Small intestine (tissue), 7 donors: Measurements from ENCODE around the gene KHDRBS2. TPM values are rescaled to one million over a fixed set of nuclear protein-coding genes. Genes with fewer than 3 reads are reported as not detected.
A peak's percentile ranks its signal among the peaks of the same experiment; 100 is the strongest.
"Not testable (repeated sequence)": the region's sequence is repeated elsewhere in the genome, so short reads cannot be mapped to it uniquely, and the experiment has no call there.

ENCODE experiments used
- DNase-seq, 2 donors: peaks; one replicate each; pipeline versions ENCODE4 v3.0.0 to v3.0.0-alpha.2; 2013
- FAIRE-seq: peaks from 2 replicates; lab custom pipeline; 2012; peaks lifted over from hg19 to GRCh38; lab: Jason Lieb, UNC
- H3K27ac ChIP-seq, 3 donors: one replicate each; pipeline ENCODE4 v1.5.1; 2013; ENCODE audit warnings: low read length in 2 of 3, mild to moderate bottlenecking in 2 of 3, control low read depth in 1 of 3, inconsistent platforms in 1 of 3, low read depth in 1 of 3, moderate library complexity in 1 of 3
- H3K27me3 ChIP-seq, 3 donors: one replicate each; pipeline ENCODE4 v1.6.1; 2013; ENCODE audit warnings: low read length in 3 of 3, inconsistent platforms in 1 of 3; ENCODE audit not compliant: control insufficient read depth in 3 of 3, insufficient read depth in 3 of 3
- H3K36me3 ChIP-seq, 3 donors: one replicate each; pipeline ENCODE4 v1.6.1; 2013; ENCODE audit warnings: low read length in 3 of 3, inconsistent platforms in 1 of 3, low read depth in 1 of 3, mild to moderate bottlenecking in 1 of 3, moderate library complexity in 1 of 3; ENCODE audit not compliant: control insufficient read depth in 3 of 3, insufficient read depth in 2 of 3
- H3K4me1 ChIP-seq, 3 donors: one replicate each; pipeline ENCODE4 v1.6.1; 2013; ENCODE audit warnings: low read length in 2 of 3, inconsistent platforms in 1 of 3, low read depth in 1 of 3, mild to moderate bottlenecking in 1 of 3, moderate library complexity in 1 of 3; ENCODE audit not compliant: control insufficient read depth in 3 of 3, insufficient read depth in 2 of 3
- H3K4me3 ChIP-seq, 3 donors: one replicate each; pipeline ENCODE4 v1.5.1; 2013; ENCODE audit warnings: low read length in 3 of 3, control low read depth in 1 of 3, inconsistent platforms in 1 of 3, low read depth in 1 of 3, mild to moderate bottlenecking in 1 of 3, moderate library complexity in 1 of 3
- H3K9me3 ChIP-seq, 2 donors: one replicate each; pipeline ENCODE4 v1.6.1; 2013; ENCODE audit warnings: low read depth in 1 of 2, low read length in 1 of 2; ENCODE audit not compliant: control insufficient read depth in 2 of 2, insufficient read depth in 1 of 2
- WGBS, 3 donors: extraction: QIAGEN DNeasy Blood & Tissue Kit; methylation state at CpG; one replicate each; pipeline ENCODE4 v1.1.7; 2013; 5-methylcytosine and 5-hydroxymethylcytosine counted together
- polyA plus RNA-seq, 4 donors: library from polyadenylated mRNA; stranded (reverse) in 3 of 4; unstranded in 1 of 4; fragments of 200-250 nt in 3 of 4; fragments of 120-200 nt in 1 of 4; gene quantifications; one replicate each; pipeline versions ENCODE4 v1.2.1 to v1.2.3, GENCODE V29; 2013
- donor health status: healthy with polysubstance abuse.
- donor health status: control.
- donor health status: control.
- donor health status: Bipolar disorder and iron deficiency.
- donor health status: healthy.

The KHDRBS2 gene
- polyA plus RNA-seq, 4 donors, result 0.19 to 9.0 TPM; not detected in 2

- no peak overlapping the region for H3K27ac ChIP-seq
- H3K4me3 ChIP-seq, result no peak overlapping the region
- H3K36me3 ChIP-seq, result no peaks in the 10 kb centered on the region
- no peaks in the 10 kb centered on the region for H3K4me1 ChIP-seq
- no peaks in the 10 kb centered on the region for H3K9me3 ChIP-seq
- DNase-seq (peak; percentile 0 to 61), FAIRE-seq (no peak)
- 8 to 17% (median 14%) methylated on average over 1 of the region's 1 CpG for WGBS, 3 donors
- H3K27me3 ChIP-seq, result no peaks in the 10 kb centered on the region
Measured at GRCh38 chr6:61809004-61809595, 476.9 kb downstream of the KHDRBS2 start.

GRCh38 chr6:61787998-61788397, 498.0 kb downstream of the KHDRBS2 start:
- Histone ChIP-seq H3K9me3 (no peaks in the 10 kb centered on the region), H3K27ac (no peak overlapping the region), H3K4me1 (no peaks in the 10 kb centered on the region), H3K36me3 (no peaks in the 10 kb centered on the region), H3K27me3 (no peaks in the 10 kb centered on the region), H3K4me3 (no peak overlapping the region)
- FAIRE-seq, result no peak
- 79 to 82% (median 80%) methylated on average over 1 of the region's 1 CpG for WGBS, 3 donors
- peak in 1 of 2 donors; percentile 18 for DNase-seq

GRCh38 chr6:61769446-61769845, 516.6 kb downstream of the KHDRBS2 start:
- WGBS, 3 donors, result 86 to 94% (median 90%) methylated on average over 11 of the region's 11 CpGs
- not testable (repeated sequence) for FAIRE-seq

GRCh38 chr6:61755739-61756138, 530.3 kb downstream of the KHDRBS2 start:
- FAIRE-seq (no peak), DNase-seq (no peak)
- Histone ChIP-seq H3K27me3 (no peaks in the 10 kb centered on the region), H3K9me3 (no peaks in the 10 kb centered on the region), H3K4me3 (no peak overlapping the region), H3K36me3 (no peaks in the 10 kb centered on the region), H3K4me1 (no peaks in the 10 kb centered on the region), H3K27ac (no peak overlapping the region)
- WGBS, 3 donors, result 56 to 77% (median 63%) methylated on average over 1 of the region's 1 CpG

More at GRCh38 chr6:61769446-61769845, 516.6 kb downstream of the KHDRBS2 start:
- not testable (repeated sequence) for H3K27me3 ChIP-seq, DNase-seq, H3K9me3 ChIP-seq, H3K27ac ChIP-seq, H3K4me1 ChIP-seq, H3K36me3 ChIP-seq, H3K4me3 ChIP-seq

- Histone ChIP-seq H3K36me3 (no peaks in the 10 kb centered on the region), H3K9me3 (no peaks in the 10 kb centered on the region), H3K4me3 (no peak overlapping the region), H3K27ac (no peak overlapping the region), H3K4me1 (no peaks in the 10 kb centered on the region), H3K27me3 (no peaks in the 10 kb centered on the region)
- FAIRE-seq, result no peak
- no peak for DNase-seq
- WGBS, 3 donors, result 69 to 84% (median 77%) methylated on average over 3 of the region's 3 CpGs
Measured at GRCh38 chr6:61751986-61752385, 534.0 kb downstream of the KHDRBS2 start.

GRCh38 chr6:61745994-61746393, 540.0 kb downstream of the KHDRBS2 start:
- no peak overlapping the region for H3K4me3 ChIP-seq
- no peak for DNase-seq
- H3K27me3 ChIP-seq, result no peaks in the 10 kb centered on the region
- no peaks in the 10 kb centered on the region for H3K36me3 ChIP-seq
- H3K4me1 ChIP-seq, result no peaks in the 10 kb centered on the region
- no peaks in the 10 kb centered on the region for H3K9me3 ChIP-seq
- WGBS, 3 donors, result 81 to 86% (median 81%) methylated on average over 5 of the region's 5 CpGs
- no peak overlapping the region for H3K27ac ChIP-seq
- no peak for FAIRE-seq

GRCh38 chr6:61711849-61712248, 574.2 kb downstream of the KHDRBS2 start:
- FAIRE-seq, result no peak
- H3K9me3 ChIP-seq, result no peaks in the 10 kb centered on the region
- WGBS, 3 donors, result 87 to 95% (median 94%) methylated on average over 3 of the region's 3 CpGs
- no peak overlapping the region for H3K4me3 ChIP-seq
- H3K27ac ChIP-seq, result no peak overlapping the region
- H3K4me1 ChIP-seq, result no peaks in the 10 kb centered on the region
- H3K36me3 ChIP-seq, result no peaks in the 10 kb centered on the region
- H3K27me3 ChIP-seq, result no peaks in the 10 kb centered on the region
- no peak for DNase-seq

GRCh38 chr6:61688165-61688564, 597.9 kb downstream of the KHDRBS2 start:
- no peak overlapping the region for H3K4me3 ChIP-seq
- H3K9me3 ChIP-seq, result no peaks in the 10 kb centered on the region
- 88 to 93% (median 89%) methylated on average over 2 of the region's 2 CpGs for WGBS, 3 donors
- H3K27me3 ChIP-seq, result no peaks in the 10 kb centered on the region
- no peaks in the 10 kb centered on the region for H3K36me3 ChIP-seq
- FAIRE-seq, result no peak
- no peaks in the 10 kb centered on the region for H3K4me1 ChIP-seq
- H3K27ac ChIP-seq, result no peak overlapping the region
- DNase-seq, result no peak

GRCh38 chr6:61682562-61682961, 603.5 kb downstream of the KHDRBS2 start:
- Histone ChIP-seq H3K9me3 (no peaks in the 10 kb centered on the region), H3K27ac (no peak overlapping the region), H3K4me3 (no peak overlapping the region), H3K4me1 (no peaks in the 10 kb centered on the region), H3K27me3 (no peaks in the 10 kb centered on the region), H3K36me3 (no peaks in the 10 kb centered on the region)
- 39 to 53% (median 43%) methylated on average over 2 of the region's 2 CpGs for WGBS, 3 donors
- FAIRE-seq (no peak), DNase-seq (no peak)
